Right lobe of liver (tissue), 6 donors: ENCODE results near the gene VEGFA. TPM values are rescaled to one million over a fixed set of nuclear protein-coding genes. Genes with fewer than 3 reads are reported as not detected.

ENCODE experiments used
- ATAC-seq, 4 donors: fragments of 200-7000 bp; cut with Tn5 transposase; one replicate each; pipeline ENCODE4 v1.9.1; 2020; ENCODE audit warnings: mild to moderate bottlenecking in 4 of 4, moderate library complexity in 4 of 4
- DNase-seq, 3 donors: peaks; one replicate each; pipeline ENCODE4 v3.0.0-alpha.2; 2020
- H3K27ac ChIP-seq, 3 donors: fragments of 200-600 bp; one replicate each; pipeline ENCODE4 v1.8.0; 2022
- H3K27me3 ChIP-seq, 2 donors: fragments of 200-600 bp; one replicate each; pipeline ENCODE4 v1.8.0; 2022
- H3K36me3 ChIP-seq, 4 donors: fragments of 200-600 bp; sonication (generic) in 1 of 4; one replicate each; pipeline versions ENCODE4 v1.5.1 to v1.8.0; 2017 to 2022; ENCODE audit warnings: control low read depth in 1 of 4
- H3K4me1 ChIP-seq, 4 donors: fragments of 200-600 bp; sonication (generic) in 1 of 4; one replicate each; pipeline versions ENCODE4 v1.5.1 to v1.8.0; 2017 to 2022; ENCODE audit warnings: control low read depth in 1 of 4
- H3K4me3 ChIP-seq, 3 donors: fragments of 200-600 bp; one replicate each; pipeline ENCODE4 v1.8.0; 2022
- H3K9me3 ChIP-seq, 4 donors: fragments of 200-600 bp; sonication (generic) in 1 of 4; one replicate each; pipeline versions ENCODE4 v1.5.1 to v1.8.0; 2017 to 2022; ENCODE audit warnings: control low read depth in 1 of 4
- POLR2A ChIP-seq: fragments of 450-650 bp; IDR thresholded peaks from one replicate; pipeline ENCODE4 v1.6.1; 2017; ENCODE audit warnings: antibody characterized with exemption, mild to moderate bottlenecking
- WGBS: methylation state at CpG from one replicate; pipeline ENCODE4 v1.1.6; 2018; ENCODE audit warnings: low coverage, low lambda C conversion rate; ENCODE audit not compliant: insufficient coverage; ENCODE audit errors: missing lambda C conversion rate; 5-methylcytosine and 5-hydroxymethylcytosine counted together
- intact Hi-C, 2 donors: fragments of 100-400 bp; cut with DNase I; formaldehyde crosslinking; loops; one replicate each; pipeline versions ENCODE4 v1.11.2 to v1.14.1; 2022
- total RNA-seq, 6 experiments: library from RNA; depleted of rRNA in 2 of 6; stranded (reverse); fragments of >200 nt in 2 of 6; fragmentation: NEBNext Ultra II Directional in 3 of 6; extraction: Animal tissue kit (Norgen Biotek cat#: 25700) in 3 of 6; gene quantifications; one replicate each; pipeline versions ENCODE4 v1.1.0 to v1.2.4, GENCODE V29; 2016 to 2023
- TF ChIP-seq, protein P1 (sequence below), 4 donors: fragments of 200-600 bp in 3 of 4; fragments of 450-650 bp in 1 of 4; IDR thresholded peaks; one replicate each; pipeline versions ENCODE4 v1.5.1 to v1.8.0; 2016 to 2022; ENCODE audit warnings: antibody characterized with exemption in 4 of 4, mild to moderate bottlenecking in 2 of 4
- donor health status: DM: no; HTN: yes; CAD: no.
- donor health status: DM: no; HTN: no; CAD: no.
- donor health status: DM: no; HTN: no; CAD: no.
- donor health status: DM: no; HTN: yes; CAD: no.
- donor health status: DM: no; HTN: yes; CAD: no.

Gene VEGFA
- total RNA-seq, 6 experiments from 2014 or later = 91.3 to 571 (median 132) TPM

- ATAC-seq (no peak), DNase-seq (peak in 1 of 3 donors; percentile 22)
- intact Hi-C loops = no loop called here
- Histone ChIP-seq H3K4me1 (no peaks in the 10 kb centered on the region), H3K36me3 (peaks cover 0 to 24% (median 12%) of the 10 kb centered on the region in 4 donors), H3K9me3 (no peaks in the 10 kb centered on the region), H3K27ac (no peak overlapping the region), H3K27me3 (no peaks in the 10 kb centered on the region), H3K4me3 (no peak overlapping the region)
- TF ChIP-seq, protein P1, sequence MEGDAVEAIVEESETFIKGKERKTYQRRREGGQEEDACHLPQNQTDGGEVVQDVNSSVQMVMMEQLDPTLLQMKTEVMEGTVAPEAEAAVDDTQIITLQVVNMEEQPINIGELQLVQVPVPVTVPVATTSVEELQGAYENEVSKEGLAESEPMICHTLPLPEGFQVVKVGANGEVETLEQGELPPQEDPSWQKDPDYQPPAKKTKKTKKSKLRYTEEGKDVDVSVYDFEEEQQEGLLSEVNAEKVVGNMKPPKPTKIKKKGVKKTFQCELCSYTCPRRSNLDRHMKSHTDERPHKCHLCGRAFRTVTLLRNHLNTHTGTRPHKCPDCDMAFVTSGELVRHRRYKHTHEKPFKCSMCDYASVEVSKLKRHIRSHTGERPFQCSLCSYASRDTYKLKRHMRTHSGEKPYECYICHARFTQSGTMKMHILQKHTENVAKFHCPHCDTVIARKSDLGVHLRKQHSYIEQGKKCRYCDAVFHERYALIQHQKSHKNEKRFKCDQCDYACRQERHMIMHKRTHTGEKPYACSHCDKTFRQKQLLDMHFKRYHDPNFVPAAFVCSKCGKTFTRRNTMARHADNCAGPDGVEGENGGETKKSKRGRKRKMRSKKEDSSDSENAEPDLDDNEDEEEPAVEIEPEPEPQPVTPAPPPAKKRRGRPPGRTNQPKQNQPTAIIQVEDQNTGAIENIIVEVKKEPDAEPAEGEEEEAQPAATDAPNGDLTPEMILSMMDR (IDR thresholded peaks at IDR 0.05) = no peak
- TF ChIP-seq POLR2A = no peak
- whole genome bisulfite sequencing = 85% methylated on average over 4 of the region's 5 CpGs
Measured at GRCh38 chr6:43788301-43788700, 18.3 kb downstream of the VEGFA start.

DNA sequence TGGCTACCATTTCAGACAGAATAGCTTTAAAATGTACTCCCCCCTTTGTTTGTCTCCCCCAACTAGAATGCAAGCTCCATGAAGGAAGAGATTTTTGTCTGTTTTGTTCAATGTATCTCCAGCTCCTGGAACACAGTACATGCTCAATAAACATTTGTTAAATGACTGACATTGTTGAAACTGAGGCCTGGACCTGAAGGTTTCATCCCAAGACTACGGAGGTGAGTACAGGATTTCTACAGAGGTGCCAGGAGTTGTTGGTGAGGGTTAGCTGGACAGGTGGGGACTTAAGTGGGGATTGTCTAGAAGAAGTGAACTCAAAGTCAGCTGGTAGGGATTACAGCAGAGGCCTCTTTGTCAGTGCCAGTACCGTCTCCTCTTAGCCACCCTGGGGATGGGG is 19.4 kb downstream of the VEGFA start:
- H3K27ac ChIP-seq = no peak overlapping the region
- H3K36me3 ChIP-seq = peaks cover 0 to 17% (median 7%) of the 10 kb centered on the region in 4 donors
- no peak overlapping the region for H3K4me3 ChIP-seq
- no peak for TF ChIP-seq POLR2A
- TF ChIP-seq, protein P1 (IDR thresholded peaks at IDR 0.05) = no peak
- no peaks in the 10 kb centered on the region for H3K4me1 ChIP-seq
- H3K27me3 ChIP-seq = no peaks in the 10 kb centered on the region
- 87% methylated on average over 2 of the region's 2 CpGs for WGBS
- DNase-seq = no peak
- no peak for ATAC-seq
- intact Hi-C loops = no loop called here
- no peaks in the 10 kb centered on the region for H3K9me3 ChIP-seq

DNA sequence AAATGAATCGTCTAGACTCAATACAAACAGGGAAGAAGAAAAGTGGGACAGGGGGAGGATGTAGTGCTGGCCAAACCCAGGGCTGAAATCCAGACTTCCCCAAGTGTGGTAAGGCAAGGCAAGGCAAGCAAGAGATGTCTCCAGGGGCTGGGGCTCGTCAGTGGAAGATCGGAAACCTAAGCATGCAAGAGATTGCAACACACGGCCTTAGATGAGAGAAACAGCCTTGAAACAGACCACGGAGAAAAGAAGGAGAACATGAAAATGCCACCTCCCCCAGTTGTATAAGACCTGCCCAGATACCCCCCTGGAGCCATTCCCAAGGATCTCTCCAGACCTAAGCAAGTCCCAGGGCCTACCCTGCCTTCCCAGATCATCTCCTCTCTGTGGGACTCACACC is 20.0 kb downstream of the VEGFA start:
- ATAC-seq (no peak), DNase-seq (peak in 1 of 3 donors; percentile 35)
- Histone ChIP-seq H3K27ac (no peak overlapping the region), H3K27me3 (no peaks in the 10 kb centered on the region), H3K4me1 (no peaks in the 10 kb centered on the region), H3K4me3 (no peak overlapping the region), H3K36me3 (peaks cover 0 to 11% (median 3%) of the 10 kb centered on the region in 4 donors), H3K9me3 (no peaks in the 10 kb centered on the region)
- intact Hi-C loops = no loop called here
- TF ChIP-seq, protein P1 (IDR thresholded peaks at IDR 0.05) = no peak
- no peak for TF ChIP-seq POLR2A
- 49% methylated on average over 5 of the region's 5 CpGs for WGBS

GRCh38 chr6:43791745-43792422 is 21.9 kb downstream of the VEGFA start:
- no peak for ATAC-seq
- Histone ChIP-seq H3K27me3 (no peaks in the 10 kb centered on the region), H3K4me1 (no peaks in the 10 kb centered on the region), H3K4me3 (no peak overlapping the region), H3K9me3 (no peaks in the 10 kb centered on the region), H3K36me3 (no peaks in the 10 kb centered on the region), H3K27ac (no peak overlapping the region)
- WGBS = 78% methylated on average over 9 of the region's 11 CpGs
- TF ChIP-seq, protein P1 (IDR thresholded peaks at IDR 0.05) = no peak
- no peak for TF ChIP-seq POLR2A
- intact Hi-C loops = no loop called here
- DNase-seq = peak in 1 of 3 donors; percentile 17
